HS-5 (cell line): Measurements from ENCODE around the gene MYO18A.
A peak's percentile ranks its signal among the peaks of the same experiment; 100 is the strongest.

Source experiments
- DNase-seq: peaks from one replicate; pipeline ENCODE4 v3.0.0-alpha.2; 2012; ENCODE audit warnings: low read depth

MYO18A gene

DNA sequence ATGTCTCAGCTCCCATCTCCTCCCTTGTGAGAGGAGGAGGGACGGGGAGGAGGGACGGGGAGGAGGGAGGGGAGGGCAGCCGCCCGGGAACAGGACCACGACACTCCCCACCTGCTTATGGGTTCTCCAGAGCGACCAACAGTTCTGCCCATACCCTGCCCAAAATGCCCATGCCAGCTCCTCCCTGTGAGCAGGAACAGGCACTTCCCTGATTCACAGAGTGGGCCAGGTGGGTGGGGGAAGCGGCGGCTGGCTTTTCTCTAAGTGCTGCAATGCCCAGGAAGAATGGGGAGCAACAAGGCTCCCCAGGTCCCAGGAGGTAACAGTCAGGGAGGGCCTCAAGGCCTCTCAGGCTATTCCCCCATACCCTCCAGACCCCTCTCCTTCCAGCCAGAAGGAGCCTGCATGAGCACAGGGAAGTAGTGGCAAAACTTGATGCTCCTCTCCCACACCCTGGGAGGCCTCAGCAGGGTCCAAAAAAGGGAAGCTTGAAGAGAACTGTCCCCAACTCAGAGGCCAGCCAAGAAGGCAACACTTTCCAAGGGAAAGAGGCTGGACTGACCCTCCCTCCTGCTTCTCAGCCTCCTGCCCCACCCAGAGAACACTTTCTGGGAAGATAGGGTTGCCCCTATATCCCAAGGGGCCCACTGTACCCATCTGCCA lies 53.8 kb downstream of the MYO18A start:
- DNase-seq = no peak

DNA sequence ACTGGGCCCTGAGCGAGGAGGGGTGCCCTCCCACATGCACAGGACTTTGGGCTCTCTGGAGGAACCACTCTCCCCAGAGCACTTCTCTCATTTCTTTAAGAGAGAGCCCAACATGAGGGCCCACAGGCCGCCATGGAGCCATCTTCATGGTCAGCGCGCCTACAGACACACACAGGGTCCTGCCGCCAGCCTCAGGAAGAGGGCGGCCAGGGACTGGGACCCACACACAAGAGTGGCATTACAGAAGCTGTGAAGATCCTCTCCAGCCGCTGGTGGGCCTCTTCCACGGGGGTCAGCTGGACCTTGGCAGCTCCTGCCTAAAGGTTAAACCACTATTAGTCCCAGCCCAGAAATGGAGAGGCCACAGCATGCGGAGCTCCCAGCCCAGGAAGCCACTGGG lies 54.5 kb downstream of the MYO18A start:
- no peak for DNase-seq

DNA sequence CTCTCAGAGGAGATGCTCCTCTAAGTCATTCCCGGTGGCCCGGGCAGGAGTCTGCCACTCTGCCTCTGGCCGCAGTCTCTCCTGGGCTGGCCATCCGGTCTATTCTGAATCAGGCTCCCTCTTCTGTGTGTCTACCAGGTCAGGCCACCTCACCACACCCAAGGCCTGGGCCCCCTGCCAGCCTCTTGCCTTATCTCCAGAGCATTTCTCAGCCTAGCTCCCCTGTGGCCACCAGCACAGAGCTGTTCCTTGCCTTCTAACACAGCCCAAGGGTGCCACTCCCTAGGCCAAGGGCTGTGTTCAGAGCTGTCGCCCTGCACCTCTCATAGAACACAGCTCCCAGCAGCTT lies 55.3 kb downstream of the MYO18A start:
- DNase-seq = no peak

DNA sequence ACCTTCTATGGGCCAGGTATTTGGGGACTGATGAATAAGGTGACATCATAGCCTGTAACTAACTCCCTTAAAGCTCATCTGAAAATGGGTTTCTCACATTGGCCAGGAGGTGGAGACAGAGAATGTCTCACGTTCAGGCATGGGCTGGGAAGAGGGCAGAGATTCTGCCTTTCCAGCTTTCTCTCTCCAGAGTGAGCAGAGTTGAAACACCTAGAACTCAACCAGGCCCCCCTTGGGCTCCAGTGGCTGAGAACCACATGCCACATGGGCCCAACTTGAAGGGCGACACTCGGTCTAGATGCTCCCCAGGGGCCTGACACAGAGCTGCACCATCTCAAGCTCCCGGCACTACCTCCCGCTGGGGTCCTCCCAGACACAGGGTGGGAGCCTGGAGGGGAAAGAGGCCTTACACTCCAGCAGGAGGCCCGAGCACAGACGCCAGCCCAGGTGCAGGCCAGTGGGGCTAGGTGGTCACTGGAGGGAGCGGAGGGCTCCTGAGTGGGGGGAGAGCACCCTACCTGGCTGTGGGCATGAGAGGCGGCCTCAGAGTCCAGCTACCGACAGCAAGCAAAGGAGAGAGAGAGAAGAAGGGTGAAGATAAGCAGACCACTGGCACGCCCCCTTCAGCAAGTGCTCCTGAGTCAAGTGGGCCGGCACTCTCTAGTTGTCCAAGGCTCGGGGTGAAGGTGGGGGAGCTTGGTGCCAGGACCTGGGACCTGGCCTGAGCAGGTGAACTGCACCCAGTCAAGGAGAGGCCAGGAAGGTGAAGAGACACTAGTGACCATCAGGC lies 55.9 kb downstream of the MYO18A start:
- peak; percentile 46 for DNase-seq

DNA sequence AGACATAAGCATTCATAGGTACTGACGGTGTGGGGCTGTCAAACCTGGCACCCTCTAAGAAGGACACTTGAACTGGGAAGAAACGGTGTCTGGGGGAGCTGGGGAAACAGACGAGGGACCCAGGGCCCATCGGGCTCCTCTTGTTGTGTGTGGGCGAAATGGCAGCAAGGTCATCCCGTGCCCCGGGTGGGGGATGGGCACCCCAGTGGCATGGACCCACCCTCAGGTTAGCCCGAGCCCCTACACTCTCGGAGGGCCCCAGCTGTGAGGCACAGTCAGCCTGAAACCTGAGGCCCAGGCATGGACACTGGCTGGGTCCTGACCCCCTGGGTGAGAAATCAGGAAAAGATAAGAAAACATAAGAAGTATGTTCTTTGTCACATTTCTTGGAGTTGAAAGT lies 57.1 kb downstream of the MYO18A start:
- DNase-seq = no peak

DNA sequence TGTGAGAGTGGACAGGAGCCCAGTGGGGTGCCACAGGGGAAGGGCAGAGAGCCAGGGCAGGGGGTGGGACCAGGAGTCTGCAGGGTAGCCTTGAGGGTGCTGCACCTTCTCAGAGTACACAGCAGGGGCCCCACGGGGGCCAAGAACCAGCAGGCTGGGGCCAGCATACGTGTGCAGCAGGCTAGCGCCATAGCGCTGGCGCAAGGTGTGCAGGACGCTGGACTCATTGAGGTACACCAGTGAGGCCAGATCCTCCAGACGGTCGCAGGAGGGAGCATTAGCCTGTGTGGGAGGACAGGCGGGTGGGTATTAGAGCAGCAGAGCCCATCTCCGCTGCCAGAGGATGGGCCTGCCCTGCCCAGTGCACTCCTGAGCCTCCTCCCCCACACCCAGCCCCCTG lies 58.8 kb downstream of the MYO18A start:
- DNase-seq = no peak

DNA sequence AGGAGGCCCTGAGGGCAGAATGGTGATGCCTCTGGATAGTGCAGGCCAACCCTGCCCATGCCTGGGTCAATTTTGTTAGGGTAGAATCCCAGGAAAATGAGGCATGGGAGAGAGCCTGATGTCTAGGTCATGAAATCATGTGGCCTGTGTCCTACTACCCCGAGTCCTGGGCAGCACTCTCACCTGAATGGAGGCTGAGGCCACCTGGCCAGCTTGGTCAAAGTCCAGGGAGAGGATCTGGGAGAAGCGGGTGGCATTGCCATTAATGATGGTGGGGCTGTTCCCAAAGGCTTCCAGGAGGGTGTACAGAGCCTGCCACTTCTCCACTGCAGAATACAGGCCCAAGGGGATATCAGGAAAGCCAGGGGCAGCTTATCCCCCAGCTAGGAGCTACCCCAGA lies 59.8 kb downstream of the MYO18A start:
- DNase-seq = no peak

DNA sequence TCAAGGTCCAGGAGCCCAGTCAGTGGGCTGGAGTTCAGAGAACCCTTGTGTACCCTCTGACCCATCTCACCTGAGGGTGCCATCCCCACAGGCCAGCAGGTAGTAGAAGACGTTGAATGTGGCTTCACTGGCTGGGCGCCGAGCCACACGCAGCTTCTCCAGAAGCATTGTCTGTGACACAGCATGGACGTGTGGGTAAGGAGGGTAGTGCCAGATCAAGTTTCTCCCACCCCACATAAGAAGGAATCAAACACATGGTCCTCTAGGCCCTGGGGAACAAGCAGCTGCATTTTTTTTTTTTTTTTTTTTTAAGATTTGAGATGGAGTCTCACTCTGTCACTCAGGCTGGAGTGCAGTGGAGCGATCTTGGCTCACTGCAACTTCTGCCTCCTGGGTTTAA lies 60.9 kb downstream of the MYO18A start:
- no peak for DNase-seq

DNA sequence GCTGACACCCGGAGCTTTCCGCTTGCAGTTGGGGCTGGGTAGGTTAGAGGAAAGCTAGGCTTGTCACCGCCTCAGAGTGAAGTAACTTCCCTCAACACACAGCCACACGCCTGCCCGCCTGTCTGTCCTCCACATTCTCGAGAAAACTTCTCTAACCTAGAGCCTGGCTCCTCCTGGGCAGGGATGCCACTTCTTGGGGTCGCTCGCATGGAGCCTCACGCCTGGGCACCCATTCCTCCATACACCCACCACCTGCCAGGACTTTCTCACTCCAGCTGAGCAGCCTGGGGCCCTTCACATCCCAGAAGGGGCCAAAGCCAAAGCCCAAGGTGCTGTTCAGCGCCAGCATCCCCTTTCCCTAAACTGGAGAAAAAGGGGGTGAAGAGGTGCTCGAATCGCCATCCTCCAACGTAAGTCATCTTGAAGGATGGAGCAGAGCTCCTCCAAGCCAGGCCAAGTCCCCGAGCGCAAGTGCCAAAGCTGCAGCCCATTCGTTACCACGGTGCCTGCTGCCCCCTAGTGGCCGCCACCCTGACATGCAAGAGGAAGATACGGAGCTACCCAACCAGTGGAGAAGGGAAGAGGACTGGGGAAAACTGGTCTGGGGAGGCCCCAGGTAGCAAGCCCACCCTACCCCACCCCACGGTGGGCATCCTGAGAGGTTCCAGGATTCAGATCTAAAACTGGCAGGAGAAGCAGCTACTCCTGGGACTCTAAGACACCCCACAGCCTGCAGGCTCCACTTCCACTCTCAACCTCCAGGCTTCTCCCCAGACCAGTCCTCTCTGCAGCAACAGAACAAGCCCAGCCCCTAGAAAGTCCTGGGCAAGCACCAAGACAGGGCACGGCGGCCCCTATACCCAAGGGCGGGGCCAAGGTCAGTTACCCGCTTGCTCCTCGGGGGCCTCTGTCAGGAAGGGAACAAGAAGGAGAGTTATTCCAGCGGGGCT lies 63.1 kb downstream of the MYO18A start:
- no peak for DNase-seq

DNA sequence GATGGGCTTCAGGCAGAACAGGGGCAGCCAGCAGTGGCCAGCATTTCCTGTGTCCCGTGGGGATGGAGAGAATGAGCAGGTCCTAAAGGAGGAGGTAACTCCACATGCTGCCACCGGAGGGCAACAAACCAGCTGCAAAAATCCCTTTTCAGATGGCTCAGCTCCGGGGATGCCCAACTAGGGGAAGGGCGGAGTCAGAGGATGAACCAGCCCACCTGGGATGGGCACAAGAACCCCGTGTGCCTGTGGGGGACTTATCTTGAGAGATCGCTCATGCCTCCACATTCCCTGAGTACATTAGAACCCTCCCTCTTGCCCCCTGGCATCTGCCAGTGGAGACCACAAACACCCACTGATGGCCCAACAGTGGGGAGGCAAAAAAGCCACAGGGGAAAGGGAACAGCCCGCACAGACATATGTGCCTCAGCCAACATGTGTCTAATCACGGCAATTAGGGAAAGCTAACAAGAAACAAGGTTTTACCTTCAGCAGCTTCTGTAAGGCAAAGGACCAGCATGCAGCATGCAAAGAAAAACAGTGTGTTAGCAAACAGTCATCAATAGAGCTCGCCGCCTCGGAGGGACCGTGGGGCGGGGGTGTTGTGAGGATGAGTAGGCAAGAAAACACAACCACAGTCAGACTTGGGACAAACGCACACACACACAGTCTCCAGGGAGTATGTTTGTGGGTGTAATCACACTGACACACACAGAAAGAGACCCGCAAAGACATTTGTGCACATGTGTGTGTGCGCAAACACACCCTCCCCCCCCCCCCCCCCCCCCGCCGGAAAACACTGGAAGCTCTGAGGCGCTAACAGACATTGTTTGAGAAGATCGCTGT lies 64.0 kb downstream of the MYO18A start:
- no peak for DNase-seq

DNA sequence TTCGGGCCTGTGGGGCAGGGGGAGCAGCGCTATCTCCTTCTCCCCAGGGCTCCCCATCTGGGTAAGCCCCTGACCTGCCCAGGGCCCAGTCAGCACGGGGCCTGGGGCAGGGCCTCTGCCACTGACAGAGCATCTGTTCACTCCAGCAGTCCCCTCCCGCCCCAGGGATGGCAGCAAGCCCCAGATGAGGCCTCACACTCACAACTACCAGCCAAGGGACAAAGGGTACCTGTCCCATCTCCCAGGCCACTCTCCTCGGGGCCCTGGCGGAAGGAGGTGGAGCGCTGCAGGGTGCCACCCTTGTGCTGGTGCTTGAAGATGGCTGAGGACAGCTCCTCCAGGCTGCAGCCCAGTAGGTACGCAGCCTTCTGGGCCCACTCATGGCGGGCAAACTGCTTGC lies 64.8 kb downstream of the MYO18A start:
- no peak for DNase-seq

DNA sequence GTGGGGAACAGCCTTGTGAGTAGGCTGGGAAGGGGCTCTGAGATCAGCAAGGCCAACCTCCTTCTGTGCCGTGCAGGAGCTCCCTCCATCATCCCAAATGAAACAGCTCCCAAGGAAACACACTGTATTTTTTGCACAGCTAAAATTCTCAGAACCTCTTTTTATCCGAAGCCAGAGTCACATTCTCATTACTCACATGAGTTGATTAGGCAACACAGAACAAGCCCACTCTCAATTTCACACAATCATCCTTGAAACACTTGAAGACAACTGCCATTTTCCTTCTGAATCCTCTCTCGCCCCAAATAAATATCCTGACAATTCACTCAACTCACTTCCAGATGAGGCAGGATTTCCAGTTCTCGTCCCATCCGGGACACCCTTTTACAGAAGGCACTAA lies 66.1 kb downstream of the MYO18A start:
- DNase-seq = no peak

DNA sequence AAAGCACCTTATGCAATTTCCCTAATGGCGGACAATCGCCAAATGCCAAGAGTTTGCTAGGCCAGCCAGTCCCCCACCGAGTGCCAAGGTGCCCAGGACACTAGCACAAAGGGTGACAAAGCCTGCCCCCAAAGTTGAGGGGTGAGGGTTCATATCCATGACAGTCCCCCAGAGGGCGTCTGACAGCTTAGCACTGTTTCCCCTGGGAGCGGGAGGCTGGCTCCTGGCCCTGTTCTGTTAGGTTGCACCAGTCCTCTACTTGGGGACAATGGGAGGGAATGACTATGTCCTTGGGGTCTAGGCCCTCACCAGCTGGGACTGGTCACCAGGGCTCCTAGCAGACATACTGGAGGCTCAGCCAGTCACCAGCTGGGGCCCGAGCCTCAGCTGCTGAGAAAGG lies 66.9 kb downstream of the MYO18A start:
- DNase-seq = no peak

DNA sequence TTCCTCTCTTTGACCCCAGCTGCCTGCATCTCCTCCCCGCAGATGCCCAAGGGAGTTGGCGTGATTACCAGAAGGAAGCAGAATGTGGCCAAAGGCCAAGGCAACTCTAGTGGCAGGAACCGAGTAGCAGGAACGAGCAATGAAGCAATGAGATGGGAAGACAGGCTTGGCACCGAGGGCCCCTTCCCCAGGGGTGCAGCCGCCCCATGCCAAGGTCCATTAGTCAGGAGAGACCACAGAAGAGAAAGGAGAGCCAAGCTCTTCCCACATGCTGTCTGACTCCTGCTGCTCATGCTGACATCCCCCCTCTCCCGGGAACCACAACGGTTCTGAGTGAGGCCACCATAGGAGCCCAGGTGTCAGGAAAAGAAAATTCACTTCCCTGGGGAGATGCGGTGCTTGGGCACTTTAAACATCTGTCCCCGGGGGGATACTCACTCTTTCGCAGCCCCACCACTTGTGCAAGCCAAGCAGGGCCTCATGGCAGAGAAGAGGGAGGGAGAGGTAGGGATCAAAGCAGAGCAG lies 67.4 kb downstream of the MYO18A start:
- DNase-seq = no peak

DNA sequence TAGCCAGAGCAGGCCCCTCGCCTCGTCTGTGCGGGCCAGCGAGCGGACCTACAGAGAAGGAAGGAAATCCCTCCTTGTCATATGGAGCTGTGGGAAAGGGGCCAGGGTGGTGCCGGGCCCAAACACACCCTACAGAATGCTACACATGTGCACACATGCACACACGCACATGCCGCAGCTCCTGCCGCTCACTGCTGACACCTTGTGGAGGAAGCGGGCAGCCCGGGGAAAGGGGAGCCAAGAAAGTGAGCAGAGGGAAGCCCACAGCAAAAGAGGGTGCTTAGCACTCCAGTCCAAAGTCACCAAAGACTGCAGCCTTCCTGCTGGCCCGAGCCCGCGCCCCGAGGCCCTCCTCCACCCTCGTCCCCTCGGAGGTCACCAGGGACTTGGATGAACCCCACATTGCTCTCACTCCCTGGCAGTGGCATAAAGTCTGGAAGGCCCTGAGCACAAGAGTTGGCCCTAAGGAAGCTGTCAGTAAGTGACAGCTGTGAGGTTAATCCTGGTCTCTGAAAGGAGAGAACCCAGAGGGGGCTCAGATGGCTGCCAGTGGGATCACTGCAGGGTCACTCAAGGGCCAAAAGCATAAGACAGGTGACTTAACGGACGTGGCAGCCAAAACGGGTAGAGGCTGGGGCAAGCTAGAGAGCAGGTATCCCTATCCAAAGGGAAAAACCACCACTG lies 68.2 kb downstream of the MYO18A start:
- no peak for DNase-seq

DNA sequence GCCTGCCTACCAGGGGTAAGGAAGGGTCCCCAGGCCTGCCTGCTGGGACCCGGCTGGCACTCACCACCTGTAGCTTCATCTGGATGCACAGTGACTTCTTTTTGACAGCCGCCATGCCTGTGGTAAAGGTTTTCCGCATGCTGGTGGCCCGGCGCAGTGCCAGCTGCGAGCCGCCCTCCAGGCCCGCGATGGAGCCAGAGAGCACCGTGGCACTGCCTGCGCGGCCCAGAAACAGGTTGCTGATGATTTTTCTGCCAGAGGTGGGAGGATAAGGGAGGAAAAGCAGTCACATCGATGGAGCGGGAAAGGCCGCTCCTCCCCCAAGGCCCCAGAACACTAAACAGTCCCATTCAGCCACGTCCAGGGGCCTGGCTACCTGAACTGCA lies 69.8 kb downstream of the MYO18A start:
- DNase-seq = no peak

DNA sequence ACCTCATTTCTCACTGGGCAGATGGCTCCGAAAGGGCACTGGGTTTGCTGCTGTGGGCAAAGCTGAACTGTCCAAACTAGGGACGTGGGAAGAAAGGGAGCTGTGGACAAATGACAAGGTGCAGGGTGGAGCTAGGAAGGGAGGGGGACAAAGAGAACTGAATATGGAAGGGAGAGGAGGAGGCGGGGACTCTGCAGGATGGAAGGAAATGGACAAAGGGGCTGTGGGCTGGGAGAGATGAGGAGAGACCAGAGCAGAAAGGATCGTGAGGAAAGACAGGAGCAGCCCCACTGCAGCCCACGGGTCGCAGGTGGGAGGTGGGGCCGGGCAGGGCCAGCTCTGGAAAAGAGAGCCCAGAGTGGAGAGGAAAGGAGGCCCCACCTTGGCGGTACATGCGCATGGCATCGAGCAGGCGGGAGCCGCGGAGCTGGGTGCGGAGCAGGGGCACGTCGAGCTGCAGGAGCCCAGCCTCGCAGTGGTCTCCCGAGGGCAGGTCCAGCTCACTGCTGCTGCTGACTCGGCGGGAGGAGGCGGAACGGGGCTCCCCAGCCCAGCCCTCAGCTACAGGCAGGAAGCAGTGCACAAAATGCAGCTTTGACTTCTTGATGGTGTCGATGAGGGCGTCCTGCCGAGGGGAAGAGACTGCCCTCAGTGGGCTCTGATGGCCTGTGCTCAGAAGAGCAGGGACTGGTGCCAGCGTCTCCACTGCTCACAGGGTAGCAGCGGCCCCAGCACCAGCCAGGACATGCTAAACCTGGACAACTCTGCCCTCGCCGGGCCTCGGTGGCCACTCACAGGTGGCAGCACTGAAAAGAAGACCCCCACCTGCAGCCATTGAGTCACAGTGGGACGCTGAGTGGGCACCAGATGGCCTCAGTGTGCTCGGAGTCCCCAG lies 70.5 kb downstream of the MYO18A start:
- no peak for DNase-seq

DNA sequence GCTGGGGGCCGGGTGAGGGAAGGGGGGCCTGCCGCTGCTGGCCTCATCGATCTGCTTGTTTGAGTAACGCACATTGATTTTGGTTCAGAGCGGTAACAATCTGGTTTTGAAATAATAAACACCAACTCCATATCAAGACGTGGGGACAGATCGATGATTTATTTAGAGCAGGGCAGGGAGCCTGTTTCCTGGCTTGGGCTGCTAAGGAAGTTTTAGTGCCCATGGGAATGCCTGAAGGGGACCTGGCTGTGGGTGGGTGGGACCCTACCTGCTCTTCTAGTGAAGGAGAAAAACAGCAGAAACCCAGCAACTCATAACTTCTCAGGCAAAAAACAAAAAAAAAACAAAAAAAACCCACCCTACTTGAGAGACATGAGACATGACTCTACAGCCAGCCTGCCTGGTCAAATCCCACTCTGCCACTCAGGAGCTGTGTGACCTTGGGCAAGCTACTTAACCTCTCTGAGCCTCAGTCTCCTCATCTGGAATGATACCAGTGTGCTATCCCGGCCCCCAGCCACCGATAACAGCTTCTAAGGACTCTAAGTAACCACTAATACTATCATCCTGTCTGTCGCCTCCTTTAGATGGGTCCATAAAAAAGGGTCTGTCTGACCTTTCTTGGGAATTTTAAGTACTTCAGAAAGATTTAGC lies 71.2 kb downstream of the MYO18A start:
- no peak for DNase-seq
